HG03432 (cell line): Measurements from ENCODE around the gene ALX4.

Source experiments
- ATAC-seq: cut with Tn5 transposase; IDR thresholded peaks from one replicate; pipeline ENCODE4 v1.9.1; 2021; ENCODE audit warnings: mild to moderate bottlenecking, moderate library complexity; ENCODE audit not compliant: unreplicated experiment

Gene ALX4

GRCh38 chr11:44335919-44336318 lies 26.0 kb upstream of the ALX4 start:
- ATAC-seq, result no peak

DNA sequence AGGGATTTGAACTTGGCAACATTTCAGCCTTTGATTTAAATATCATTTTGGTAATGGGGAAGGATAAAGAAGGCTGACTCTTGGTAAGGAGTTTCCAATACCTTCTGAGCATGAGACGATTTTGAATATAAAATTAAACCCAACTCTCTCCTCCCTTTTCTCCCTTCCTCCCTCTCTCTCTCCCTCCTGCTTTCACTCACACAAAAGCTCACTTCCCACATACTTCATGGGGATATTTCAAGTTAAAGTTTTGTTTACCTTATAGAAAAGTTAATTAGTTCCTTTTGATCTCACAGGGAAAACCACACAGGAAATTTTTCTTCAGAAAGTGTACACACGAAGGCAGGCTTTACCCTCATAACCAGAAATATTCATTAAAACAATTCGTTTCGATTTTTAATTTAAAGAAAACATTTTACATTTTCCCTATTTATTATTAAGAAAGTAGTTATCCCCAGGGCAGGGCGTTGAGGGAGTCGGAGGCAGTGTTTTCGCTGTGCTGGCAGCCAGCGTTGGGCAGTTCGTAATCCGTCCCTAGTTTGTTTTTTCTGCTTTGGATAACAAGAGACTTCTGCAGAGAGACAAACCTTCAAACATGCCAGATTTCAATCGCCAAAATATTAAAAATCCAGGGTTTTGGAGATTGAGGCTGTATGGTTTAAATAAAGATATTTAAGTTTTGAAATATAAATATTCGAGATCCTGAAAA lies 25.3 kb upstream of the ALX4 start:
- ATAC-seq, result no peak

GRCh38 chr11:44334356-44335004 lies 24.5 kb upstream of the ALX4 start:
- no peak for ATAC-seq

DNA sequence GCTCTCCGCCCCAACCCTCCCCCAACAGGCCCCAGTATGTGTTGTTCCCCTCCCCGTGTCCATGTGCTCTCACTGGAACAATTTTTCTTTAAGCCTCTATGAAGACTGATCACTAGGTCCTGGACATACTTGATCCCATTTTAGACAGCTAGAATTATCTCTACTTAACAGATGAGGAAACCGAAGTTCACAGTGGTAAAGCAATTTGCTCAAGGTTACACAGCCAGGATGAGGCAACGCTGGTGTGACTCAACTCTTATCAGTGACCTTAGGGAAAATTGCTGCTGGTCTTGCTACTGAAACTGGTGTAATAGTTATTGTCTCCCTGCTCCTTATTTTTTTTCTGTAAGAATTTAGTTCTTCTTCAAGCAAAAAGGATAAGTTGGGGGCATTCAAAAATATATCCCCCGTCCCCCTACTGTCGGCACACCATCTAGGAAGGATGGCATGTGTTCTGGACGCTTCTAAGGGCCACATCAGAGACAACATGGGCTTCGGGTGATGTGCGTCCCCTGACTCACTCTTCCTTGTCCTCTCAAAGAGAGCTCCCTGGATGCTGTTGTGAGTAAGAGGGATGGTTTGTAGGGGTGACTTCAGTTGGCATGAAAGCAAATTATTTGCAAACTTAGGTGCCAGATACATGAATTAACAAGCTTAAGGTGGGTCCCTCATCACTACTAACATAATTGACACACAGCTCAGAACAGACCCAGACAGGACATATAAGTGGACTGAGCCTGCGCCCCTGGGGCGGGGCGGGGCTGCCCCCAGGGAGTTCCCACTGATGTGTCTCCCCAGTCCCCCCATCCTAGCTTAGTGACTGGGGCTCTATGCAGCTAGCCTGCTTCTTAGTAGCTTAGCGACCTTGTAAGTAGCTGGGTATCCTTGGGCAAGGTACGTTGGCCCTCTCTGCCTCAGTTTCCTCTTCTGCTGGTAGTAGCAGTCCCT lies 23.6 kb upstream of the ALX4 start:
- no peak for ATAC-seq

DNA sequence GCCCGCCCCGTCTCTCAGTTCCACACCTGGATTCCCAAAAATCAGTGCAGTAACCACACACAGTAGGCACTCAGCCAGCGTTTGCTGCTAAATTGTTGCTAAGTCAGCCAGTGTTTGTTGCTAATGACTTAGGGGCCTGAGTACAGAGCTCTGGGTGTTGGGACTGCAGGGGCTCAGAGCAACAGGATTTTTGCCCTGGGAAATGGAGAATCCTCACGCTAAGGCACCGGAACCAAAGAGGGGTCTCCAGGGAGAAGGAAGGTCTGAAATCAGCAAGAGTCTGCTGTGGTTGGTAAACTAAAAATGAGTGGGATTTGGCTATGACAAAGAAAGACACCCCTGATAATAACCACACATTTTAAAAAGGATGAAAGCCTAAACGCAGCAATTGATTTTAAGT lies 22.7 kb upstream of the ALX4 start:
- no peak for ATAC-seq

- ATAC-seq, result no peak
Measured at GRCh38 chr11:44329472-44330230, 19.7 kb upstream of the ALX4 start.

GRCh38 chr11:44328138-44328660 lies 18.3 kb upstream of the ALX4 start:
- no peak for ATAC-seq

- no peak for ATAC-seq
Measured at GRCh38 chr11:44327730-44328129, 17.8 kb upstream of the ALX4 start.

DNA sequence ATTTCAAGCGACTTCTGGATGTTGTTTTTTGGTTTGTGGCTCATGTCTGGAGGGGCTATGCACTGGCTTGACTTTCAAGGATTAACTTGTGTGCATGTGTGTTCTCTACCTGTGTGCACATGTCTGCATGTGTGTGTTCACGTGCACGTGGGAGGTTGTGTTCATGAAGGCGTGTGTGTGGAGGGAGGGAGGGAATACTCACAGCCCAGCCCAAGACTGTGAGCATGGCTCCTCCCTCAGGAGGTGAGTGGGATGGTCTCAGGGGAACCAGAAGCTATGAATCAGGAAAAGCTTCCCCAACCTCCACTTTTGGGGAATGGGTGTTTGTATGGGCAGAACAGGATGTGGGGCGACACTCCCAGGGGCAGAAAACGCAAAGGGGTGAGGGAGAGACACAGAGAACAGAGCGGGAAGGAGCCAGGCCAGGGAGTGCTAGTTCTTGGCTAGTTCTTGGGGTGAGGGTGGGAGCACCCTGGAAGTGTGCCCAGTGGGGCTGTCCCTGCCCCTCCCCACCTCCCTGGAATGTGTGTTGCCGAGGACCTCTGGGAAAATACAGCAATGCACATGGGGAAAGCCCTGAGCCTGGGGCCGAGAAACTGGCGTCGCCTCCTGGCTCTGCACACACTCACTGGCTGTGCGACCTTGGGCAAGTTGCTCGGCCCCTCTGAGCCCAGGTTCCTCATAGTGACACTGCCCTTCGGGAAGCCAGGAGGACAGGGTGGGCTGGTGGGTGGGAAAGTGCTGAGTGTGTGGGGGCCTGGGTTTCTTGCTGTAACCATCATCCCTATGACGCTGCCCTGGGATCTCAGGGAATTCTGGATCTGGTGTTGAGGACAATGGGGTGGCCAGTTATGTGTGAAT lies 16.9 kb upstream of the ALX4 start:
- no peak for ATAC-seq

DNA sequence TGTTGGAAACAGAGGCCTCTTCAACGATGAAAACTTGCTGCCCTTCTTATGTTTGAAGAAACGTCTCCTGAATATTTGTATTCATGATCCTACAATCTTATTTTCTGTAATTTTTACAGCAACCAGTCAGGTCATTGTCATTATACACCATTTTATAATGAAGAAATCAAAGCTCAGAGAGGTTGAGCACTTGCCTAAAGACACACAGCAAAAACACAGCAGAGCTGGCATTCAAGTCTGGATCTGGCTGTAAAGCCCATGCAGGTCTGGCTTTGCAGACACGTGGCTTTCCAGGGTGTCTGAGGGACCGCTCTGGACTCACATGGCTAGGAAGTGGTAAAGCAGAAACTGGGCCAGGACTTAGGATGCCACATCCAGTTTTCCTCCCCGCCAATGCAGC lies 15.8 kb upstream of the ALX4 start:
- no peak for ATAC-seq

DNA sequence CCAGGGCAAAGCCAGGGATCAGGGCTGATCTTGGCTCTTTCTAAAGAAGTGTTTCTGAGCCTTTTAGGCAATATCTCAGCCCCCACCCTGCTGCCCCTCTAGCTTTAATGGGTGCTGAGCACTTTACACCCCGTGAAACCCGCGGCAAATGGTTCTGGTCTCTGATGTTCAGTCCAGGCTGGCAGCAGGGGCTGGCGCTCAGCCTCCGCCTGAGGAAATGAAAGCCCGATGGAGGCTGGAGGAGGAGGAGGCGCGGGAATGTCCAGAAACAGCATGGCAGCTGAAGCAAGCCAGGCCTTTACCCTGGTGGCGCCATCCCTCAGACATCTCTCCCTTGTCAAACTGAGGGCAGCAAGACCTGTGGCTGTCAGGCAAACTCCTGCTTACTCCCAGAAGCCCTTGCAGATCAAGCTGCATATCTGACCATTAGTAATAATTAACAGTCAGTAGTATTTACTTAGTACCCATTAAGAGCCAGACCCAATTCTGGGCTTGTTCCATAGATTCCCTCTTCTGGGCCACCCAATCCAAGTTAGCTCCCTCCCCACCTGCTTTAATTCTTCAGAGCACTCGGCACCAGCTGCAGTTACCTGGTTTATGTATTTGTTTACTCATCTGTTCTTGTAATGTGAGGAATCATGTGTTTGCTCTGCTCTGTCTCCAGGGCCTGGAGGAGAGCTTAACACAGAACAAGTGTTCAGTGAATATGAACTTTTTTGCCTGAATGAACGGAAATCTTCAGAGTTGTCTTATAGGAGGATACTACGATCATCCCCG lies 15.0 kb upstream of the ALX4 start:
- ATAC-seq, result no peak

GRCh38 chr11:44324222-44324621 lies 14.3 kb upstream of the ALX4 start:
- ATAC-seq, result no peak

GRCh38 chr11:44322243-44322642 lies 12.3 kb upstream of the ALX4 start:
- ATAC-seq, result no peak

DNA sequence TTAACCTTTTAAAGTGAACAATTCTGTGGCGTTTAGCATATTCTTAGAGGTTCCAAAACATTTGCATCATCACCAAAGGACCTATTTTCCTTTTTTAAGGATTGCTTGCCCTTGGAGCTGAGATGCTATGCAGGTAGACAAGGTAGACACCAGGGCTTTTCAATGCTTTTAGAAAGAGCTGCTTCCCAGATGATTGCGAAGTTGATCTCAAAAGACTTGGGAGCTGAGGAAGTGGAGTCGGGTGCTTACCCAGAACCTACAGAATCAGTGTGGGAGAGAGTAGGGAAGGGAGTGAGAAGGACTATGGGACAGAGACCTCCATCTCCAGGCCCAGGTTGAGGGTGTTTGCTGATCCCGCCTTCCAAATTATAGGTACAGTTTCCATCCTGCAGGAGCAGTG lies 11.1 kb upstream of the ALX4 start:
- no peak for ATAC-seq

DNA sequence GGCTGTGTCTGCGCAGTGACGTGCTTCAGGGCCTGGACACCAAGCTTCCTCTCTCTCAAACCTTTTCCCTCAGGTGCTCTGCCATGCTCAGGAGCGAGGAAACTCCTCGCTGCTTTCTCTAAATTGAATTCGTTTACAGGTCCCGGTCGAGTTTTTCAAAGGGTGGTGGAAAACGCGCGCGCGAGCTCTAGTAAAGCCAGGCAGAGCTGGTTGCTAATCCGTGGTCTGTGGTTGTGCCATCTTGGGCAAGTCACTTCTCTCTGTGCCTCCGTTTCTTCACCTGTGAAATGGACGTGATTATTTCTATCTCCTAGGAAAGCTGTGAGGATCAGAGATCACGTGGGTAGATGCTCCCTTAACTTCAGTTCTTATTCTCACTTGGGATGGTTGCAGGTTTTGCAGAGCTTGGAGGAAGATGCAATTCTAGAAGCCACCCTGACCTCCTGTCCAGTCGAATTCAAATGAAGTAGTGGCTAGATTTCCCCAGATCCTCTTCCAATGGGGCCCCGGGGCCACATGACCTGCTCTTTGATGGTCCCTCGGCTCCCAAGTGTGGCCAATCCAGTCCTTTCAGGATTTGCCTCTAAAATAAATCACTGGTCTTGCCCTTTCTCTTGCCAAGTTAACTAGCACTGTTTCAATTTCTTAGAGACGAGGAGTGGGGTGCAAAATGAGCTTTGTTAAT lies 10.5 kb upstream of the ALX4 start:
- ATAC-seq, result no peak

GRCh38 chr11:44319552-44320288 lies 9.8 kb upstream of the ALX4 start:
- no peak for ATAC-seq

- no peak for ATAC-seq
Measured at GRCh38 chr11:44319170-44319551, 9.2 kb upstream of the ALX4 start.

GRCh38 chr11:44318369-44318768 lies 8.4 kb upstream of the ALX4 start:
- no peak for ATAC-seq
